ENCODE data around the gene DHX40.

DNA sequence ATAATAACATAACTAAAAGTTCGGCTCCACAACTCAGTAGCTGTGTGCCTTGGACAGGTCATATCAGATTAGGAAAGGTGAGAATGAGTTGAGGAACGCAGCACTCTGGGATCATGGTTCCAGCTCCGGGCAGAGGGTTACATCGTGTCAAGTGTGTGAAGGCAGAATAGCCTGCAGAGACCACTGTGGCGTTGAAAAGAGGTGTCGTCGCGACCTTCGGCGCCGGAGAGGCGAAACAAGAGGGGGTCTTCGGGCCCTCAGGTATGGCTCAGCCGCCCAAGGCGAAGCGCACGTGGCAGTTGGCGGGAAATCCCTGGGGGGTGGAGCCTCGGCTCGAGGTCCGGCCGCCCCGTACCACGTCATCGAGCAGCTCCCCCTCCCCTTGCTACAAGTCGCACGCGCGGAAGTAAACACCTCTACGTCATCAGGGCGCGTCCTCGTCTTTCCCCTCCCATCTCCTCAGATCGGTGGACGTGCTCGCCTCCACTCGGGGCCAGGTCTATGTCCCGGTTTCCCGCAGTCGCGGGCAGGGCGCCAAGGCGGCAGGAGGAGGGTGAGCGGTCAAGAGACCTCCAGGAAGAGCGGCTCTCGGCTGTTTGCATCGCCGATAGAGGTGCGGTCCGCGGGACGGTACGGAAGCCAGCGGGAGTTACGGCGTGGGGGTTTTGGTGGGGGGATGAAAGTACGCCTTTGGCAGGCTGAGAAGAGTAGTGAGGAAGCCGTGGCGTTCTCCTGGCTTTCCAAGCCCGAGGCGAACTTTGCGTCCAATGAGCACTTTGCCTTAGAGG is at the start of gene DHX40:
- TF ChIP-seq CTCF (IDR thresholded peaks at IDR 0.05): no peak
- peak in 1 of 2 donors; percentile 25 for TF ChIP-seq POLR2A (IDR thresholded peaks at IDR 0.05)
- peak; percentile 59 to 91 (median 84) for TF ChIP-seq POLR2AphosphoS5 (IDR thresholded peaks at IDR 0.05)
